Transverse colon (tissue), 4 donors: ENCODE results near the gene IDI1.
"Not testable (repeated sequence)": the region's sequence is repeated elsewhere in the genome, so short reads cannot be mapped to it uniquely, and the experiment has no call there.

Experiments
- CTCF ChIP-seq, 5 experiments: fragments of 200-600 bp in 3 of 5; fragments of 450-650 bp in 2 of 5; sonication (generic) in 3 of 5; IDR thresholded peaks; 1 replicate in 2 of 5; 2 replicates in 3 of 5; pipeline ENCODE4 v1.5.1; 2016 to 2017; ENCODE audit warnings: antibody characterized with exemption in 5 of 5, inconsistent platforms in 3 of 5, mild to moderate bottlenecking in 2 of 5, moderate library complexity in 1 of 5
- EP300 ChIP-seq: sonication (generic); formaldehyde crosslinking; IDR thresholded peaks from one replicate; pipeline ENCODE4 v1.6.1; 2017; ENCODE audit warnings: antibody characterized with exemption, low read depth
- POLR2A ChIP-seq: fragments of 450-650 bp; IDR thresholded peaks from one replicate; pipeline ENCODE4 v1.6.1; 2016; ENCODE audit warnings: antibody characterized with exemption, mild to moderate bottlenecking, moderate library complexity
- POLR2AphosphoS5 ChIP-seq, 3 donors: sonication (generic); formaldehyde crosslinking; IDR thresholded peaks; one replicate each; pipeline ENCODE4 v1.6.1; 2016; ENCODE audit warnings: antibody characterized with exemption in 3 of 3

DNA sequence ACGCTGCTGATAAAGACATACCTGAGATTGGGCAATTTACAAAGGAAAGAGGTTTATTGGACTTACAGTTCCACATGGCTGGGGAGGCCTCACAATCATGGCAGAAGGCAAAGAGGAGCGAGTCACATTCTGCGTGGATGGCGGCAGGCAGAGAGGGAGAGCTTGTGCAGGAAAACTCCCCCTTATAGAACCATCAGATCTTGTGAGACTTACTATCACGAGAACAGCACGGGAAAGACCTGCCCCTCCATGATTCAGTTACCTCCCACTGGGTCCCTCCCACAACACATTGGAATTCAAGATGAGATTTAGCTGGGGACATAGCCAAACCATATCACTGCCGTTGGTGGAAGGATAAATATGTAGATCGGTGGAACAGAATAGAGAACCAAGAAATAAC is 17.8 kb upstream of the IDI1 start:
- TF ChIP-seq CTCF (IDR thresholded peaks at IDR 0.05); POLR2A; POLR2AphosphoS5 (IDR thresholded peaks at IDR 0.05); EP300: not testable (repeated sequence)
